ENCODE data around the gene KCMF1.

DNA sequence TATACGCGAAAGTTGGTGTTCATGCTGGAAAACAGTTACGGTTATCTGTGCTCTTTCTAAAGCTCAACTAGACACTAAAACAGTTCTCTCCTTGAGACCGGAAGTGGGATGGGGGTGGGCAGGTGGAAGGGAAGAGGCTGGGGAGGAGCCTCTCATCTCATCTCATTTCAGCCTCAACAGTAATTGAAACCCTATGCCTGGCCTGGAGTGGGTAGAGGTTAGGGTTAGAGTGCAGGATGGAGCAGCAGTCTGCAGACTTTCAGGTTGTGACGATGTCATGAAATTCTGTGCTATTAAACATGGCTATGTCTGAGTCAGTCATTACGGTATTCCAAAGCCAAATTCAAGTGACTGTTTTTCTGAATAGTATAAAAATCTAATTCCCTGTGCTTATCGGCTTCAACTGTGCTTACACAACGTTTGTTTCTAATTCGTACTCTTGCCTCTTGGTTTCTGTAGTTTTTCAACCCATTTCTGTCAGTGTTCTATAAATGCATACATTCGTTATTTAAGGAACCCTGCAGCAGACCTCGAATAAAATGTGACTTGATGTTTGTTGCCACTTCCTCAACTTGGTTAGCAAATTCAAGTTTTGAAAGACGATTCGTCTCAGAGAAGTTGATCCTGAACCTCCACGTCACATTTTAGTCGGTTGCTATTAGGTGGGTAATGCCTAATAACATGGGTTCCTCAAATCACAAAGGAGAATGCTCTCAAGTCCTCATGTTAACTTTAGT lies 86.4 kb downstream of the KCMF1 start:
- TF ChIP-seq, protein P1, sequence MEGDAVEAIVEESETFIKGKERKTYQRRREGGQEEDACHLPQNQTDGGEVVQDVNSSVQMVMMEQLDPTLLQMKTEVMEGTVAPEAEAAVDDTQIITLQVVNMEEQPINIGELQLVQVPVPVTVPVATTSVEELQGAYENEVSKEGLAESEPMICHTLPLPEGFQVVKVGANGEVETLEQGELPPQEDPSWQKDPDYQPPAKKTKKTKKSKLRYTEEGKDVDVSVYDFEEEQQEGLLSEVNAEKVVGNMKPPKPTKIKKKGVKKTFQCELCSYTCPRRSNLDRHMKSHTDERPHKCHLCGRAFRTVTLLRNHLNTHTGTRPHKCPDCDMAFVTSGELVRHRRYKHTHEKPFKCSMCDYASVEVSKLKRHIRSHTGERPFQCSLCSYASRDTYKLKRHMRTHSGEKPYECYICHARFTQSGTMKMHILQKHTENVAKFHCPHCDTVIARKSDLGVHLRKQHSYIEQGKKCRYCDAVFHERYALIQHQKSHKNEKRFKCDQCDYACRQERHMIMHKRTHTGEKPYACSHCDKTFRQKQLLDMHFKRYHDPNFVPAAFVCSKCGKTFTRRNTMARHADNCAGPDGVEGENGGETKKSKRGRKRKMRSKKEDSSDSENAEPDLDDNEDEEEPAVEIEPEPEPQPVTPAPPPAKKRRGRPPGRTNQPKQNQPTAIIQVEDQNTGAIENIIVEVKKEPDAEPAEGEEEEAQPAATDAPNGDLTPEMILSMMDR (IDR thresholded peaks at IDR 0.05) = no peak
- TF ChIP-seq POLR2A (IDR thresholded peaks at IDR 0.05) = no peak
